Retinal pigment epithelial cell (primary cell): ENCODE data around the gene RXRA.
A peak's percentile ranks its signal among the peaks of the same experiment; 100 is the strongest.

Source experiments
- DNase-seq: peaks from one replicate; pipeline ENCODE4 v3.0.0-alpha.2; 2010; ENCODE audit warnings: low read depth
- H3K4me3 ChIP-seq: 2 replicates; pipeline ENCODE4 v1.5.1; 2011; ENCODE audit warnings: mild to moderate bottlenecking, low read length, control low read depth, moderate library complexity
- CTCF ChIP-seq: conservative IDR thresholded peaks from 2 replicates; pipeline ENCODE4 v1.5.1; 2011; ENCODE audit warnings: low read depth, low read length, control low read depth, inconsistent platforms

Gene RXRA

GRCh38 chr9:134419000-134419683 lies 92.9 kb downstream of the RXRA start:
- DNase-seq: no peak
- no peak for TF ChIP-seq CTCF
- no peak overlapping the region for H3K4me3 ChIP-seq

- no peak for DNase-seq
- no peak overlapping the region for H3K4me3 ChIP-seq
- peak; percentile 55 for TF ChIP-seq CTCF
Measured at GRCh38 chr9:134419684-134420076, 93.4 kb downstream of the RXRA start.

GRCh38 chr9:134420281-134420845 lies 94.1 kb downstream of the RXRA start:
- no peak for TF ChIP-seq CTCF
- no peak for DNase-seq
- H3K4me3 ChIP-seq: no peak overlapping the region

- H3K4me3 ChIP-seq: no peak overlapping the region
- no peak for DNase-seq
- no peak for TF ChIP-seq CTCF
Measured at GRCh38 chr9:134420974-134421432, 94.7 kb downstream of the RXRA start.

GRCh38 chr9:134421888-134422287 lies 95.6 kb downstream of the RXRA start:
- DNase-seq: no peak
- H3K4me3 ChIP-seq: no peak overlapping the region
- no peak for TF ChIP-seq CTCF

- no peak for TF ChIP-seq CTCF
- no peak for DNase-seq
- no peak overlapping the region for H3K4me3 ChIP-seq
Measured at GRCh38 chr9:134422301-134423090, 96.2 kb downstream of the RXRA start.
